GM18517 (cell line): ENCODE measurements around the gene SYT12.

Source experiments
- ATAC-seq: cut with Tn5 transposase; IDR thresholded peaks from one replicate; pipeline ENCODE4 v1.9.1; 2021; ENCODE audit warnings: mild to moderate bottlenecking, moderate library complexity; ENCODE audit not compliant: unreplicated experiment

Gene SYT12

DNA sequence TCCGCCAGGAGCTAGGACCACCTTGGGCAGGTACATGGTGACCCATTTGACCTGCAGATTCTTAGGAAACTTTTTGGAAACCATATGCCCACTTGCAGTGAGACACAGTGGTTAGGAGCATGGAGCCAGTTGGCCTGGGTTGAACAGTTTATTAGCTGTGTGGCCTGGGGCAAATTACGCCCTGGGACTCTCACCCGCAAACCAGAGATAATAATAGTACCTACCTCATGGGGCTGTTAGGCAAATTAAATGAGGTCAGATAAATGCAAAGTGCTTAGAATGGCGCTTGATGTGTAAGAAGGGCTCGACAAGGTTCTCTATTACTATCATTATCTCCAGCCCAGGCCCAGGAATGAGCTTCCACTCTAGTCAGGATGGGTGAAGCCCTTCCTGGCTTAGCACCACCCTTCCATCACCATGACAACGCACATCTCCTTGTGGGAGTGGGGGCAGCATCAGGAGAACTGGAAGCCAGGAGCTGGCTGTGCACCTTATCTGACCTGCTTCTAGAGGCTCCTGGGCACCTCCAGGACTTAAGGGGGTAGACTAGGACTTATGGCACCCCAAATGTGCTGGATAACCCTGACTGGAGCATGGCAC is 5.1 kb downstream of the SYT12 start:
- no peak for ATAC-seq

DNA sequence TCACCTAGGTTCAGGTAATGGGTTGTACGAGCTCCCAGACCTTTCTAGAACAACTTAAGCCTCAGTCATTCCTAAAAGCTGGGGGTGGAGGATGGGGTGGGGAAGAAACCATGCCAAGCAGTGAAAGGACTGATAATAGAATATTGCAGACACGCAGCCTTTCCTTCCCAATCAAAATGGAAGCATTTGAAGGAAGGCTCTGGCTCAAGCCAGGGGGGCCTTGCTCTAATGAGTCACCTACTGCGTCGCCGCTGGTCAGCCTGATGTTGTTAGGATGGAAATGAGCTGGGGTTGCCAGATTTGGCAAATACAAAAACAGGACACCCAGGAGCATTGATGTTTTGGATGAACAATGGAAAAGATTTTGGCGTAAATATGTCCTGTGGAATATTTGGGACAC is 6.2 kb downstream of the SYT12 start:
- ATAC-seq = no peak

DNA sequence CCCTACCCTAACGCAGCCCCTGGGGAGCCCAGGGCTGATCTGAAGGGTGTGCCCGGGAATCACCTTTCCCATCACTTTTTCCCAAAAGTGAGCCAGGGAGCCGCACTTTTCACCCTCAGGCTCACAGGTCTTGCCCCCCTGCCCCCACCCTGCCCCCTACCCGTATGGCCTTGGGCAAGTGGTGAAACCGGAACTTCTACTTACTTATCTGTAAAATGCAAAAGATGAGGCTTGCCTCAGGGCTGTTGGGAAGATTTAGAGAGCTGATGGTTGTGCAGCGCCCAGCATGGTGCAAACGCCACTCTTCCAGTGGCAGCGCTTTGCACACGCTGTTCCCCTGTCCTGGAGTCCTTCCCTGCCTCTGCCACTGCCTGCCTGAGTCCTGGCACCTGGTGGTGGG is 8.0 kb downstream of the SYT12 start:
- no peak for ATAC-seq

DNA sequence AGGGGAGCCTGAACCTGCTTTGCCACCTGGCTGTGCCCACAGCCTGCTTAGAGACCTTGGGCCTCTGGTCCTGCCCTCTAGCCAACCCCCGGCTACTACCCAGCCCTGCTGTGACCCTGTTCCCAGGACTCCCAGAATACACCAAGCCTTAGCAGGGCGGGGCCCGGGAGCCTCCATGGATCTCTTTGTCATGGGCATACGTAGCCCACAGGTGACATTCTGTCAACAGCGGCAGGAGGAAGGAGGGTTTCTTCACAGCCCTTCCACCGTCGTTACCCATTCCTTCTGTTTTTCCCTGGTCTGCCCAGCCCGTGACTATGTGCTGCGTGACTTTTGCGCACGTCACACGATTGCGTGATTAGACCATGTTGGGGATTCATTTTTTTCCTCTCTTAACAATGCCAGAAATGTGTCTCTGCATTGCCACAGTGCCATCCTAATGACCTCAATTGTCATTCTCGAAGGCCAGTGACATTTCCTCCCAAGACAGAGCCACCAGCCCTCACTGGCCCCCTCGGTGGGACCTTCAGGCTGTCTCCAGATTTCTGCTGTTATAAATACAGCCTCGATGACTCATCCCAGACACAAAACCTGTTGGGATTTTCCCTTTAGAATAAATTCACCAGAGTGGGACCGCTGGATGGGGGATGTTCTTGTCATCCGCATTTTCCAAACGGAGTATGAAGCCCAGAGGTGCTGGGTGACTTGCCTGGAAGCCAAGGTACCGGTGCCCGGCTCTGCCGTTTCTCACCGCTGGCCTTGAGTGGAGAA is 9.0 kb downstream of the SYT12 start:
- ATAC-seq = no peak

DNA sequence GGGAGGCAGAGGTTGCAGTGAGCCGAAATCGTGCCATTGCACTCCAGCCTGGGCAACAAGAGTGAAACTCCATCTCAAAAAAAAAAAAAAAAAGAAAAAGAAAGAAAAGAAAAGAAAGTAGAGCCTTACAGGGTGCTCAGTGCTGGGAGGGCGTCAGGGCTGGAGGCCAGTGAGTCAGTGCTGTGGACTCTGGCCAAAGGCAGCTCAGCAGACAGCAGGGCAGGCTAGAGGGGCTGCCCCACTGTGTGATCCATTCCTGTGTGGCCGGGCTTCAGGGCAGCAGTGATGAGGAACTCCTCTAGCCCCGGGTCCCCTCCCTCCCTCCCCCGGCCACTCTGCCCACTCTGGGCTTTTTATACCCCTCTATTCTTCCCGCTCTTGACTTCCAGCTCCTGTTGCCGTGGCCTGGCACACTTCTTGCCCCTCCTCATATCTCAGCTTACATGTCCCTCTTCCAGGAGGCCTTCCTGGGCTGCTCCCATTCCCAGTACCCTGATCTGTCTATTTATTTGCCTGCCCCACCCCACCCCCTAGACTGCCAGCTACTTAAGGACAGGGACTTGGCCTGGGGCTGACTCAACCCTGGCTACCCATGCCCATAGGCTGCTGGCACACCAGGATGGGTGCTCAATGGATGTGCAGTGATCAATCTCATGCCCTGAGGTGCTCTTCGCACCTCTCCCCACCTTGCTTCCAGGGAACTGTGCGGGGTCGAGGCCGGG is 10.1 kb downstream of the SYT12 start:
- ATAC-seq = no peak

DNA sequence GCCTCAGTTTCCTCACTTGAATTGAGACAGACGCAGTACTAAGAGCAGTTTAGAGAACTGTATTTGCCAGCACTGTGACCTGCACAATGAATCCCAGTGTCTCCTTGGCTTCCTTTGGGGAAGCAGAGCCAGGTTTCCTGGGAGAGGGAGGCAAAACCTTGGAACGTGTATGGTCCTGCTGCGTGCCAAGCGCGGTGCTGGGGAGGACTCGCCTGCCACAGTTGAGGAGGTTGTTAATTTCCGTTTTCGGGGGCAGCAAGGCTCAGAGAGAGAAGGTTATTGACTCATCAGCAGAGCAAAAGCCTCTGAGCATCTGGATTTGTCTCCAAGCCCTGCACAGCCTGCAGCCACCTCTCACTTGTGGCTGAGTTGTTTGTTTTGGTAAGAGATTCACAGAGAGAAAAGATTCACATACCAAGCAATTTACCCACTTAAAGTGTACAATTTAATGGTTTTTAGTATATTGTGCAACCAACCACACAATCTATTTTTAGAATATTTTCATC is 10.8 kb downstream of the SYT12 start:
- no peak for ATAC-seq

DNA sequence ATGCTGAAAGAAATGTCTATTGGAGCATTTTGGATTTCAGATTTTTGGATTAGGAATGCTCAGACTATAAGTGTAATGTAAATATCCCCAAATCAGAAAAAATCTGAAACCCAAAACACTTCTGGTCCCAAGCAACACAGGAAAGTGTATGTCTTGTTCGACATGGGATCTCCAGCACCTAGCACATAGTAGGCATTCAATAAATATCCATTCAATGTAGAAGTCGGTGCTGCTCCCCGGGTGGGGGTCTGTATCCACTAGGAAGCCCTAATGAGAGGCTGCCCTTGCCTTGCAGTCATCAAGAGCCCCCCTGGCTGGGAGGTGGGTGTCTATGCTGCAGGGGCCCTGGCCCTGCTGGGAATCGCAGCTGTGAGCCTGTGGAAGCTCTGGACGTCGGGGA is 11.4 kb downstream of the SYT12 start:
- ATAC-seq = no peak

DNA sequence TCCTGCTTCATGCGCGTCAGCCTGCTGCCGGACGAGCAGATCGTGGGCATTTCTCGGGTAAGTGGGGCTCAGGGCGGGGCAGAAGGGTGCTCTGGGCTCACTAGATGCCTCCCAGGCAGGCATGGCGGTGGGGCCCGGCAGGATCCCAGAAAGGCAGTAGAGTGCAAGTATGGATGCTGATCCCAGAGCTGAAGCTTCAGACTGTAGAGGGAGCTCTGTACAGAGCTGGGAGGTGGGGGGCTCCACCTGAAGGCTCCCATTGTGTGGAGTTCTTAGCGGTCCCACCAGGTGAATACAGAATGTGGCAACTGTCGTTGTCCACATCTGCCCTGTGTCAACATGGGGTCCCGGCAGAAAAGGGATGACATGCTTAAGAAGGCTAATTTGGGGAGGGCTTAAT is 17.2 kb downstream of the SYT12 start:
- no peak for ATAC-seq

DNA sequence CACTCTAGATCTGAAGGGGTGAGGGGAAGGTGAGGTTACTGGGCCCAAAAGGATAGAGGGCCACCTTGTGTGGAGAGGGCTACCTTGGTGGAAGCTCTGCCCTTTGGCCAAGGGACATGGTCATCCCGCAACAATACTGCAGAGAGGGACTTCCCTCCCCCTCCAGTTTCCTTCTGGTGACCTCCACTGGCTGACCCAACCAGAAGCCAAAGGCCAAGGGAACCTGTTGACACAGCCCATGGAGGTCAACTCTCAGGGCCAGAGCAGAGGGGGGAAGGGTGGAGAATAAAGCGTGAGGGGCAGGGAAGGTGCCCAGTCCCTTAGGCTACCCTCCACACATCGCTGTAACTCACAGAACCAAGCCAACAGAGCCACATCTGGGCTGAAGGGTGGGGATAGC is 18.7 kb downstream of the SYT12 start:
- ATAC-seq = no peak

DNA sequence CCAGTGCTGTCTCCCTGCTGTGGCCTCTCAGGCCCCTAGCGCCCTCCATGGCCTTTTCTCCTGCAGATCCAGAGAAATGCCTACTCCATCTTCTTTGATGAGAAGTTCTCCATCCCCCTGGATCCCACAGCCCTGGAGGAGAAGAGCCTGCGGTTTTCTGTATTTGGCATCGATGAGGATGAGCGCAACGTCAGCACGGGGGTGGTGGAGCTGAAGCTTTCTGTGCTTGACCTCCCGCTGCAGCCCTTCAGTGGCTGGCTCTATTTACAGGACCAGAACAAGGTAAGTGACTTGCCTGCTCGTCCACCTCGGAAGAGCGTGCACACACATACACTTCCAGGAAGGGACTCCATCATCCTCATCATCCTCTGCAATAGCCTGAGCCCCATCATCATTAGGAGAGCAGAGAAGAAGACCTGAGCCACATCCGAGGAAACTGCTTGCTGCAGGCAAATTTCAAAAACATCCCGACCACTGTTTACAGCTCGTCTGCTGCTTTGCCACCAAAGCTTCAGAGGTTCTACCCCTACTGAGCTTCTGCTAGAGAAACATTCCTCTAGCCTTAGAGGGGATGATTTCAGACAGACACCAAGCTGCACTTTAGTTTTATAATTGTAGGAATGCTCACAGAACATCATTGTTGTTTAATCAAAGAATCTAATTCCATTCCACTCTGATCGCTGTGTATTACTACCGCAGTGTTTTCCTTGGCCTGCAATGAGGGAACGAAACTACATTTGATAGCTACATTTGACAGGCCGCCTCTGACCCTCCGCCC is 20.8 kb downstream of the SYT12 start:
- ATAC-seq = no peak

DNA sequence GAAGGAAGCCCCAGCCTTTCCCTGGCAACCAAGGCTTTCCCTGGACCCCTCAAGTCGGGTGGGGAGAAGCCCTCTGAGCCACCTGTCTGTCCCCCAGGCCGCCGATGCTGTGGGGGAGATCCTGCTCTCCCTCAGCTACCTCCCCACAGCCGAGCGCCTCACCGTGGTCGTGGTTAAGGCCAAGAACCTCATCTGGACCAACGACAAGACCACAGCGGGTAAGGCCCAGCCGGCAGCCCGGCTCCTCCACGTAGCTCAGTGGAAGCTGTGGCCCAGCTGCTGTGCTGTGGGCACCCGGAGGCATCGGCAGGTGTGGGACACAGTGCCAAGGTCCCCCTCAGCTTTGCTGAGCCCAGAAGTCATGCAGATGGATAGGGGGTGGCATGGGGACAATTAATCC is 21.6 kb downstream of the SYT12 start:
- ATAC-seq = no peak

DNA sequence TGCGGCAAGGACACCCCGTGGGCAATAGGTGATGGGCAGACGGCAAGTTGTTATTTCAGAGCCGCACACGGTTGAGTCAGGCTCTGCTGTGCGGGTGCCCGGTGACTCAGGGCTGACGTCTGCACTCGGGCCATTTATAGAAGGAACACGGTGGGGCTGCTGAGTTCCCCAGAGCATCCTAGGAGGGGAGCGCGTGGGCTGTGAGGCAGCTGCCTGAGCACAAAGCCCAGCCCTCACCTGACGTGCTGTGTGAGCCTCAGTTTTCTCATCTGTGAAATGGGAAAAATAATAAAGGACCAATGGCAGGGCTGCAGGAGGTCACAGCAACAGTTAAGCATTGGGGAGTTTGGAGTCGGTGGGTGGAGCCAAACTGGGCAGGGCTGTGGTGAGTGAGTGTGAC is 22.4 kb downstream of the SYT12 start:
- no peak for ATAC-seq

DNA sequence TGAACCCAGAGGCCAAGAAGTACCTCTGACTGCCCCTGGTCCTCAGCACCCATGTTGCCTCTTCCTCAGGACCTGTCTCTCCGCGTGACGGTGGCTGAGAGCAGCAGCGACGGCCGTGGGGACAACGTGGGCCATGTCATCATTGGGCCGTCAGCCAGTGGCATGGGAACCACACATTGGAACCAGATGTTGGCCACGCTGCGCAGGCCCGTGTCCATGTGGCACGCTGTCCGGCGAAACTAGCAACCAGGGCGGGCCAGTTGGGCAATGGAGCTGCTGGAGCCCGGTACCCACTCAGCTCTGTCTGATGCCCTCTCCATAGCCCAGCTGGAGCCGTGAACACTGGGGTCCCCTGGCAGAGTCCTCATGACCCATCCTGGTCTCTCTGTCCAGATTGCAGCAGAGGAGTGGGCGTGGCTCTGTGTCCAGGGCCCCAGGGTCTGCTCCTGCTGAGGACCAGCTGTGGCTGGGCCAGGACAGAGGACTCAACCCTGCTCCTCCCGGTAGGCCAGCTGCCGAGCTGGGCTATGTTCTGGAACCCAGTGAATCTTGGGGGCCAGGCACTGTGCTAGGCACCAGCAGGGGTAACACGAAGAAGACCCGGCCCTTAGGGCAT is 25.7 kb downstream of the SYT12 start:
- ATAC-seq = no peak

DNA sequence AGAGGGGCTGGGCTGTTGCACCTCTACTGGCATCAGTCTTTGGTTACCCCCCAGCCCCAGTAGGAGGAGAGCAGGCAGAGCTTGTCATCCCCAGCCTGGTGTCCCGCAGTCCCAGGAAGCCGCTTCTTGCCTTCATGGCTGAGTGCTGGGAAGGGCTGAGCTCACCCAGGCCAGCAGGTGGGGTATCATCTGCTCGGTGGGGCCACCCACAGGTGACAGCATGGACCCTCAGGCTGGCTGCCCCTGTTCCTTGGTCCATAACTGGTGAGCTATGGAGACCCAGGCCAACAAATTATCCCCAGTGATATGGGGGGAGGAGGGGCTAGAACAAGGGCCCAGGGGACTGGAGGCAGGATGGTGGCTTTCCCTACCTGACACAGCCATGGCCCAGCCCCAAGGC is 27.2 kb downstream of the SYT12 start:
- no peak for ATAC-seq

DNA sequence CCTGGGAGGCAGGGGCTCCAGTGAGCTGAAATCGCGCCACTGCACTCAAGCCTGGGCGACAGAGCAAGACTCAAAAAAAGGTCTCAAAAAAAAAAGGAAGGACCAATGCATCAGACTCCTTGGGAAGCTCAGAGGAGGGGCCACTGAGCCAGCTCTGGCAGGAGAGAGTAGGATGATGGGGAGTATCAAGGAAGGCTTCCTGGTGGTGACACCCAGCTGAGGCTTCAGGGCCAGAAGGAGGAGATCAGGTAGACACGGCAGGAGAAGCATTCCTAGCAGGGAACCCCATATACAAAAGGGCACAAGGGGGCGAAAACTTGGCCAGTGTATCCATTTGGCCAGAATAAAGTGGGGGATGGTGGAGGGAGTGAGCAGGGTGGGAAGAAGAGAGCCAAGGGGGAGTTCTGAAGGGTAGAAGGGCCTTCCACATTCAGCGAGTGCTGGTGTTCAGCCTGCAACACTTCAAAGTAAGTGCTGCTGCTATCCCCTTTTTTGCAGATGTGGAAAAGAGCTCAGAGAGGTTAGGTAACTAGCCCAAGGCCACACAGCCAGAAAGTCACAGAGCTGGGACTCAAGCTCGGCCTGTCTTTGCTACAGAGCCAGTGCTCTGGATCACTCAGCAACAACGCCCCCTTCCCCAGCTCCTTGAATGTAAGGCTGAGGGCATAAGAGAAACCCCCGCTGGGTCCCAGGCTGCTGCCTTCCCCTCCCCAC is 28.4 kb downstream of the SYT12 start:
- no peak for ATAC-seq

DNA sequence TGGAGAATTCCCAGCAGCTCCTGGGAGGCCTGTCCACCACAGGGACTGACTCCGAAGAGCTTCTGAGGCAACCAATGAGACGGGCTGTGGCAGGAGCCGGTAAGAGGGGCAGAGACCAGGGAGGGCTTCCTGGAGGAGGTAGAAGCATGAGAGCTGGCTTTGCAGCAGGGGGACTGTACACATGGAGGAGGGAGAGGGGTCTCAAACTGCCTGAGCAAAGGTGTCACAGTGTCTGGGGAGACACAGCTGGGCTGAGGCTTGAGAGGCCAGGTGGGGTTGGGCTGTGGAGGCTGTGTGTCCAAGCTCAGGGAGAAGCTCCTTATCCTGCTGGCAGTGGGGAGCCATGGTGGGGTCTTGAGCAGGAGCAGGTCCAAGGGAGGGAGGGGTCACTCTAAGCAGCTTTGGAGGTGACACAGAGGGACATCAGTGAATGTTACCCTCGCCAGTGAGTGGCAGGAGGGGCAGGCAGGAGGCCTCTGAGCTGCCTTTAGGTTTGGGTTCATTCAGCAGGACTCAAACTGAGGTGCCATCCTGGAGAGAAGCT is 29.1 kb downstream of the SYT12 start:
- ATAC-seq = no peak

DNA sequence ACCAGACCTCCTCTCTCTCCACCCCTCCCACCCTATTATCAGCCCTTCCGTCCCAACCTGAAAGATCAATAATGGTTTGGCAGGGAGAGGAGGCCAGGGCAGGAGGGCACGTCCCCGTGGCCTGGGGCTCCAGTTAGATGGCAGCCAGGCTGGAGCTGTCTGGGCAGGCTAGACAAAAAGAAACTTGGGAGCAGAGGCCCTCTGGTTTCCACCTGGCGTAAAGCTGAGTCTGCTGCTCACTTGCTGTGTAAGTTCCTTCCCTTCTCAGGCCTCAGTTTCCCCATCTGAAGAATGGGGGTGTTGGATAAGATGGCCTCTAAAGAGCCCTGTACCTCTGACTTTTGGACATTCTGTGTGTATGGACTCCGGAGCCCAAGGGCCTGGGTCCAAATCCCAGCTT is 30.0 kb downstream of the SYT12 start:
- no peak for ATAC-seq

DNA sequence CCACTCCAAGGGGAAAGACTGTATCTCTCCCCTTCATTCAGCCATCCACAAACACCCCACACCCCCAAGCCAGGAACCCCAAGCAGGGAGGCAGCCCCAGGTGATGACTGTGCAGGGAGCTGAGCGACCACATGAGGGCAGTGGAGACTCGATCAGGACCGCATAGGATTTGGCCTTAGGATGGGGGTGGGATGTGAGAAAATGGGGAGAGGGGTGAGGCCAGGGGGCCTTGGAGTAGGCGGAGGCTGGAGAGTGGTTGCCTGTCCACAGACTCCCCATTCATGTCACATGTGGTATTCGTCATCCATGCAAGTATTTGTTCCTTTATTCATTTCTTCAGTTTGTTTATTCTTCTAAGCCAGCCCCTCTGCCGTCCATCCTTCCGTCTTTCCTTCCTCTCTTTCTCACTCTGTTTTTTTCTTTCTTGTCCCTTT is 31.0 kb downstream of the SYT12 start:
- no peak for ATAC-seq

DNA sequence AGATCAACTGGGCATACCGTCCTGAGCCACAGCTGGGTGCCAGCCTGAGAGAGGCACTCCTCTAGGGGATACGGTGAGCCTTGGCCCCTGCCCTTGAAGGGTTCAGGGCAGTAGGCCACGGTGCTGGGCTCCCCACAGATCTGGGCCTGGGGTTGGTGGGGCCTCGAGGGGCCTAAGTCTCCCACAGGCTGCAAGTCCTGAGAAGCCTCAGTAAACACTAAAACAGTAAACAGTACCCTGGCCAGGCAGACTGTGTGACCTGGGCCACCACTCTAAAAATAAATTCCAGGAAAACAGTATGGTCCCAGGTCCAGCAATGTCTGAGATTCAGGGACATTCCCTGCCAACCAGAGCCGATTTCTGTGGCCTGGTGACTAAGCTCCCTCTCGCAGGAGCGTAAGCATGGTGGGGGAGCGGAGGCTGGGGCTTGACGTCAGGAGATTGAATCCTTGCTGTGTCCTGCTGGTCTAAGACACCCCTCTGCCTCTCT is 31.5 kb downstream of the SYT12 start:
- ATAC-seq = no peak
